GM18505 (cell line): Measurements from ENCODE around the gene TRAPPC8.

Experiments
- ATAC-seq: cut with Tn5 transposase; IDR thresholded peaks from one replicate; pipeline ENCODE4 v1.9.1; 2021; ENCODE audit not compliant: unreplicated experiment
- POLR2A ChIP-seq: IDR thresholded peaks from 4 replicates; pipeline ENCODE4 v1.6.1; 2011; ENCODE audit warnings: borderline replicate concordance; ENCODE audit not compliant: insufficient read depth, insufficient read length; ENCODE audit errors: extremely low read depth

Gene TRAPPC8, protein sequence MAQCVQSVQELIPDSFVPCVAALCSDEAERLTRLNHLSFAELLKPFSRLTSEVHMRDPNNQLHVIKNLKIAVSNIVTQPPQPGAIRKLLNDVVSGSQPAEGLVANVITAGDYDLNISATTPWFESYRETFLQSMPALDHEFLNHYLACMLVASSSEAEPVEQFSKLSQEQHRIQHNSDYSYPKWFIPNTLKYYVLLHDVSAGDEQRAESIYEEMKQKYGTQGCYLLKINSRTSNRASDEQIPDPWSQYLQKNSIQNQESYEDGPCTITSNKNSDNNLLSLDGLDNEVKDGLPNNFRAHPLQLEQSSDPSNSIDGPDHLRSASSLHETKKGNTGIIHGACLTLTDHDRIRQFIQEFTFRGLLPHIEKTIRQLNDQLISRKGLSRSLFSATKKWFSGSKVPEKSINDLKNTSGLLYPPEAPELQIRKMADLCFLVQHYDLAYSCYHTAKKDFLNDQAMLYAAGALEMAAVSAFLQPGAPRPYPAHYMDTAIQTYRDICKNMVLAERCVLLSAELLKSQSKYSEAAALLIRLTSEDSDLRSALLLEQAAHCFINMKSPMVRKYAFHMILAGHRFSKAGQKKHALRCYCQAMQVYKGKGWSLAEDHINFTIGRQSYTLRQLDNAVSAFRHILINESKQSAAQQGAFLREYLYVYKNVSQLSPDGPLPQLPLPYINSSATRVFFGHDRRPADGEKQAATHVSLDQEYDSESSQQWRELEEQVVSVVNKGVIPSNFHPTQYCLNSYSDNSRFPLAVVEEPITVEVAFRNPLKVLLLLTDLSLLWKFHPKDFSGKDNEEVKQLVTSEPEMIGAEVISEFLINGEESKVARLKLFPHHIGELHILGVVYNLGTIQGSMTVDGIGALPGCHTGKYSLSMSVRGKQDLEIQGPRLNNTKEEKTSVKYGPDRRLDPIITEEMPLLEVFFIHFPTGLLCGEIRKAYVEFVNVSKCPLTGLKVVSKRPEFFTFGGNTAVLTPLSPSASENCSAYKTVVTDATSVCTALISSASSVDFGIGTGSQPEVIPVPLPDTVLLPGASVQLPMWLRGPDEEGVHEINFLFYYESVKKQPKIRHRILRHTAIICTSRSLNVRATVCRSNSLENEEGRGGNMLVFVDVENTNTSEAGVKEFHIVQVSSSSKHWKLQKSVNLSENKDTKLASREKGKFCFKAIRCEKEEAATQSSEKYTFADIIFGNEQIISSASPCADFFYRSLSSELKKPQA (N-terminal part only)

DNA sequence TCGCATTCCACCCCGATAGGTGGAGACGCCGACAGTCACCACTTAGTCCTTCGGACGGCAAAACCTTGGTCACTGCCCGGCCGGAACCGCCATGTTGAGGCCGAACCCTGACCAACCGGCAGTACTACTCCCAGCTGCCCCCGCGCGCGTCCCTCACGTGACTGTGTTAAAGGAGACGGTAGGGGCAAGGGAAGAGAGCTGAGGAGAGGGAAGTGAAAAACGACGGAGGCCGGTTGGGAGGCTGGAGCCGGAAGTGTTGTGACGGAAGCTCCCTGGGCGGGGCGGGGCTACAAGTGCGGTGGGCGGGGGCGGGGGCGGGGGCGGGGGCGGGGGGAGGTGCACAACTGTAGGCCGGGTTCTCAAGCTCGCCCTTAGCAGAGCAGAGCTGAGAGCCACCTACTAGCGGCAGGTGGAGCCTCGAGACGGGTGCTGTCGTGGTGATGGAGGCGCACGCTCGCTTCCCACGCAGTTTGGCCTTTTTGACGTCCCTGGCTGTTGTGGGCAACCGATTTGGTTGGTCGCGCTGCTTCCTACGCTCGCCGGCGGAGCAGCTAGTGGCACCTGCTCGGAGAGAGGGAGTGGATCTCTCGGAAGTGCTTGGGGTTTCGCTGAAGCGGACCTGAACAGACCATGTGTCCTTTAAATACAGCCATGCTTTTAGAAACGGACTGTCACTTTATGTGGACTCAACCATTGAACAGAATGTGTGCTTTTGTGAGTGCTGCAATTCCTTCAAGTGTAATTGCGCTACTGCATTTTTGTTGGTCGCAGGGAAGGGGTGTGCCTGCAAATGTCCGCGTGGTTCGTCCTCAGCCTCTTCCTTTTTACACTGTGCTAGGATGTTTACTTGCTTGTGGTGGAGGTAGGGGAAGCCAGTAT lies at the start of gene TRAPPC8:
TSS of gene TRAPPC8 (minus strand) at position 130 of the 879 bp plus-strand sequence. CDS start 364 bp downstream, outside the sequence.
- peak; percentile 81 for ATAC-seq
- TF ChIP-seq POLR2A, result peak; percentile 85

DNA sequence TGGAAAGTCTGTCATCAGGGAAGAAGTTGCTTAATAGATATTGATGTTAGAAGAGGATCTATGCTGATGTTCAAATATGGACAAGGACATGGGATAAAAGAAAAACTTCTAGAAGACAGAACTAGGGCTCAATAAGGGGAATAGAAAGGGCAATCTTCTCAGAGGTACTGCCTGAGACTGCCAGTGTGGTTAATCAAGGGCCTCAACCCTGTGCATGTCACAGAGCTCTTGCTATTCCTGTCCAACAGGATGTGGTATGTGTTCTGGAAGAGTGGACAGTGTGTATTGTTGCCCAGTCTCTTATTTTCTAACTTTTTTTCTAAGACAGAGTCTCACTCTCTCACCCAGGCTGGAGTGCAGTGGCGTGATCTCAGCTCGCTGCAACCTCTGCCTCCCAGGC lies 47.9 kb upstream of the TRAPPC8 start:
- no peak for TF ChIP-seq POLR2A
- ATAC-seq, result peak; percentile 100

DNA sequence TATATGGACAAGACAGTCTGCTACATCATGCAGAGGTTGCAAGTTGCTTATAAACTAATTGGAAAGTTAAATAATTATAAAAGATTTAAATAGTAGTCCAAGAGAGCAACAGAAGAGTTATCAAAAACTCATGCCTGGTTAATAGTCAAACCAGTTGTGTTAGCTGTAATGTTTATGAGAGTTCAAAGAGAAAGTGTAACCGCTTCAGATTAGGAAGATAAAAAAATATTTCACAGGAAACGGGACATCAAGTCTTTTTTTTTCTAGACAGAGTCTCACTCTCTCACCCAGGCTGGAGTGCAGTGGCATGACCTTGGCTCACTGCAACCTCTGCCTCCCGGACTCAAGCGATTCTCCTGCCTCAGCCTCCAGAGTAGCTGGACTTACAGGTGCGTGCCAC lies 41.0 kb upstream of the TRAPPC8 start:
- ATAC-seq, result no peak
- no peak for TF ChIP-seq POLR2A

DNA sequence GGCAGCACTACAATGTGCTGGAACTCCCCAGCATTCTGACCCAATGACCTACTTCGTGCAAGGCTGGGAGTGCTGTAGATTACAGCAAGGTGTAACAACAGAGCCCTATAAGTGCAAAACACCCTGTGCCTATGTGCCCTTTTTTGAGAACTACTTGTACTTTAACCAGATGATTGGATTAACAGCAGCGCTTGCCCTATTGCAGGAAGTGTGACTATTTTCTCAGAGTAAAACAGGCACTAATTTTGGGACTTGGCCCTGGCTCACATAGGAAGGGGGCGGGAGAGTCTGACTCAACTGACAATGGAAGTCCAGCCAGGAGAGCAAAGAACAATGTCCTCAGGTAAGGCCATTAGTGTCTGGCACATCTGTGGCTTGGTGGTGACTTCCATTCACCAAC lies 40.1 kb upstream of the TRAPPC8 start:
- no peak for ATAC-seq
- TF ChIP-seq POLR2A, result no peak

DNA sequence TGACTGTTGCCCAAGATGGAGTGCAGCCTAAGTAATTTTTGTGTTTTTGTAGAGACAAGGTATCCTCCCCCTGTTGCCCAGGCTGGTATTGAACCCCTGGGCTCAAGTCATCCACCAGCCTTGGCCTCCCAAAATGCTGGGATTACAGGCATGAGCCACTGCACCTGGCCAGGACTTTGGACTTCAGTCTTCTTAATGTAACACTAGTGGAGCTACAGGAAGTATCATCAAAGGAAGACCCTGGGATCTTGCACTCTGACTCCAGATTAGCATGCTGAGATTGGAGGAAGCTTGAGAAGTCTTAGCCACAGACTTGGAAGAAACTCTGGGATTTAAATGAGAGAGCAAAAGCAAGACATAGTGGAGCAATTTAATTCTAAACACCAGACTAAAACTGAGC lies 37.9 kb upstream of the TRAPPC8 start:
- ATAC-seq, result no peak
- no peak for TF ChIP-seq POLR2A

- ATAC-seq, result no peak
- TF ChIP-seq POLR2A, result no peak
These were observed 36.8 kb upstream of the TRAPPC8 start for GRCh38 chr18:31979714-31980113.

DNA sequence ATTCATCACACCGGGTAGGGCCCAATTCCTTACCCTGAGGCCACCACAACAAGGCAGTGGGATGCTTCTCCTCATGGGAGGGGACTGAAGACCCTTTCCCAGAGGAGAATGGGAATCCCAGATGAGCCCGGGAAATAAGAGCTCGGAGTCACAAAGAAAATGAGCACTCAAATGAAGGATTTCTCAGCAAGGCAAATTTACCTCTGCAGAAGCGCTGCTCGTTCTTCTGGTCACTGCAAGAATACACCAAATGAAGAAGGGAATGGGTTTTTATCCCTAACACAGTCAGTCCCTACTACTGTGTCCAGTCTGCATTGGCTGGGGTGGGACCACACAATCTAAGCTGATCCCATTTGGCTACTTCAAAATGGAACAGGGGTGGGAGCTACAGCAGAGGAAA lies 35.7 kb upstream of the TRAPPC8 start:
- ATAC-seq, result no peak
- no peak for TF ChIP-seq POLR2A

- ATAC-seq, result no peak
- TF ChIP-seq POLR2A, result no peak
These were observed 34.4 kb upstream of the TRAPPC8 start for GRCh38 chr18:31977270-31977872.

DNA sequence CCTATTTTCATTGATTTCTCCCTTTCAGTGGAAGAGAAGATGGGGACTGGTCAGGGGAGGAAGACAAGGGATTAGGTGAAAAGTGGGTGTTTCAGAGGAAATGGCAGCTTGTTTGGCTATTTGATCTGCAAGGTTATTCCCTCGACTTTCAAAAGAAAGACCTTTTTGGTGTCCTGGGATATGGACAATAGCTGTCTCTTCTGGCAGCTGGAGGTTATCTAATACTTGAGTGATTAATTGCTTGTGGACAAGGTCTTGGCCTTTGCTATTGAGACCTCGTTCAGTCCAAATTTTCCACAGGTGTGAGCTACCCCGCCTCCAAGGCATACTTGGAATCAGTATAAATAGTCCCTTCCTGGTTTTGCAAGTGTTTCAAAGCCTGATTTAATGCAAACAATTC lies 33.3 kb upstream of the TRAPPC8 start:
- no peak for ATAC-seq

GRCh38 chr18:31973929-31974546 lies 31.1 kb upstream of the TRAPPC8 start:
- no peak for ATAC-seq
- no peak for TF ChIP-seq POLR2A

More for the DNA sequence above, 33.3 kb upstream of the TRAPPC8 start:
- TF ChIP-seq POLR2A, result no peak

GRCh38 chr18:31970617-31971016 lies 27.7 kb upstream of the TRAPPC8 start:
- no peak for TF ChIP-seq POLR2A
- no peak for ATAC-seq
